Frontal cortex (tissue), 4 donors: ENCODE data around the gene ABCA6. TPM values are rescaled to one million over a fixed set of nuclear protein-coding genes. Genes with fewer than 3 reads are reported as not detected.

Source experiments
- DNase-seq, 2 donors: peaks; one replicate each; pipeline ENCODE4 v3.0.0; 2012; ENCODE audit warnings: low spot score in 2 of 2
- FAIRE-seq: peaks from 2 replicates; lab custom pipeline; 2012; peaks lifted over from hg19 to GRCh38; lab: Jason Lieb, UNC
- total RNA-seq: library from RNA; depleted of rRNA; stranded (reverse); fragments of >200 nt; gene quantifications from one replicate; pipeline ENCODE4 v1.2.3, GENCODE V29; 2014
- donor health status: control.
- donor health status: control.
- donor health status: control.

ABCA6 gene
- total RNA-seq, 1 donor from 2014 or later, result 3.7 TPM

DNA sequence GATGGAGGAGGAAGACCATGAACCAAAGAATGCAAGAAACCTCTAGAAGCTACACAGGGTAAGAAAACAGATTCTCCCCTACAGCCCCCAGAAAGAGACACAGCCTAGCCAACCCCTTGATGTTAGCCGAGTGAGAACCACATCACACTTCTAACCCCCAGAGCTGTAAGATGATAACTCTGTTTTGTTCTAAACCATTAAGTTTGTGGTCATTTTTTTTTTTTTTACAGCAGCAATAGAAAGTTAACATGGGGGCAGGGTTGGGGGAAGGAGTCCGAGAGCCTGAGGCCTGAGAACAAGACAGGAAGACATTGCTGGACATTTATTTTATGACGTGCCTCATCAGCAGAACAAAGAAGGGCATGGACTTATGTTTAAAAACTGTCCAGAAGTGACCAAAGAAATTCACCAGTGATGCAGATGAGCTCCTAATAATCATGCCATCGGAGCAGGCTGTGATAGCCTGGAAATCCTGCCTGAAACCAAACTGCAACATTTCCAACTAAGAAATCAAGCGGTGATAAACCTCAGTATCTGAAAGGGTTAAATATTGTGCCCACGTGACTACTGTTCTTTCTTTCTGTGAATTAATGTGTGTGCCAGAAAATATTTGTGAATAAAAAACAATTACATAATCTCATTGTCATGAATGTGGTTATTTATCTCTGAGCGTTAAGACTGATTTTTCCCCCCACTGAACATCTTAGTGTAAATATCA, 82.1 kb downstream of the ABCA6 start:
- DNase-seq (no peak), FAIRE-seq (no peak)

- no peak for DNase-seq
- no peak for FAIRE-seq
These were observed 83.5 kb downstream of the ABCA6 start for GRCh38 chr17:69058165-69058564.

DNA sequence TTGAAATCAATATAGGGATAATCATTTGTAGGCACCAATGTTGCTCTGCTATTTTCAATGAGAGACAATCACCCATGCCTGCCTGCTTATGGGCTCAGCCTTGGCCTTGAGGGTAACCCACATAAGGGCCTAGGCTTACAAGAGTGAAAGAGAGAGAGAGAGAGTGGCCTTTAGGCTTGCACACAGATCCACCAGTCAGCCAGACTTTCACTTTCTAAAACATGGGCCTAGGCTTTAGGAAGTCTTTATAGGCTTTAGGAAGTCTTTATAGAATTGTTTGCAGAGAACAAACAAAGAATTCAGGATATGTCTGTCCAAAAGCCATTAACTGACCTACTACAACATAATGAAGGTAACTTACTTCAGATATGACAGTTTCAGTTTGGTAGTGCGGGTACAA, 84.4 kb downstream of the ABCA6 start:
- DNase-seq (no peak), FAIRE-seq (no peak)

- no peak for FAIRE-seq
These were observed 85.4 kb downstream of the ABCA6 start for GRCh38 chr17:69056179-69056823.

DNA sequence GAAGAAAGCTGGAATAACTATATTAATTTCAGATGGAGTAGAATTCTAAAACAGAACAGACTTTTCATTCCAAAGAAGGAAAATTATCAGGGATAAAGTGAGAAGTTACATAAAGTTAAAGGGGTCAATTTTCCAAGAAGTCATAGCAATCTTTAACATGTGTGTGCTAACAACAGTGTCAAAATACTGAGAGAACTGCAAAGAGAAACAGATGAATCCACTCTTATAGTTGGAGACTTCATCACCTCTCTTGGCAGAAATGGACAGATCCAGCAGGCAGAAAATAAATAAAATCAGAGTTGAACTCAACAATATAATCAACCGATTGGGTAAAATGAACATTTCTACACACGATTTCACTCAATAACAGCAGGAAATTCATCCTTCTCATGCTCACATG, 86.4 kb downstream of the ABCA6 start:
- FAIRE-seq (no peak), DNase-seq (no peak)

More at GRCh38 chr17:69056179-69056823, 85.4 kb downstream of the ABCA6 start:
- DNase-seq, result no peak

- no peak for DNase-seq
These were observed 90.5 kb downstream of the ABCA6 start for GRCh38 chr17:69050999-69051775.

DNA sequence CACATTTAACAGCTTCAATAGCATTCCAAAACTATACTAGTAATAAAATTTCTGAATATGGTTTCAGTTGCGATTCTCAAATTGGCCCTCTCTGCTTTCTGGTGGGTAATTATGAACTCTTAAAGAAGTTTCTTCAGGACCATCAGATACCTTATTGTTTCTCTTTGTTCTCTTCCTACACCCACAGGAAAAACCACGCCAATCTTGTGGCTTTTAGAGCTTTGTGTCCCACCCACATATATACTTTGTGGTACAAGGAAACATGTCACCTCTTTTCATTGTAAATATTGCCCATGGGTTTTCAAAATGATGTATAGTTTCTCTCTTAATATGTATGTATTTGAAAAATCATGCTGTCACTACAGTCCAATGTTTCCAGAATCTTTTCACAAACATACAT, 93.1 kb downstream of the ABCA6 start:
- FAIRE-seq (no peak), DNase-seq (no peak)

More at GRCh38 chr17:69050999-69051775, 90.5 kb downstream of the ABCA6 start:
- FAIRE-seq, result no peak

DNA sequence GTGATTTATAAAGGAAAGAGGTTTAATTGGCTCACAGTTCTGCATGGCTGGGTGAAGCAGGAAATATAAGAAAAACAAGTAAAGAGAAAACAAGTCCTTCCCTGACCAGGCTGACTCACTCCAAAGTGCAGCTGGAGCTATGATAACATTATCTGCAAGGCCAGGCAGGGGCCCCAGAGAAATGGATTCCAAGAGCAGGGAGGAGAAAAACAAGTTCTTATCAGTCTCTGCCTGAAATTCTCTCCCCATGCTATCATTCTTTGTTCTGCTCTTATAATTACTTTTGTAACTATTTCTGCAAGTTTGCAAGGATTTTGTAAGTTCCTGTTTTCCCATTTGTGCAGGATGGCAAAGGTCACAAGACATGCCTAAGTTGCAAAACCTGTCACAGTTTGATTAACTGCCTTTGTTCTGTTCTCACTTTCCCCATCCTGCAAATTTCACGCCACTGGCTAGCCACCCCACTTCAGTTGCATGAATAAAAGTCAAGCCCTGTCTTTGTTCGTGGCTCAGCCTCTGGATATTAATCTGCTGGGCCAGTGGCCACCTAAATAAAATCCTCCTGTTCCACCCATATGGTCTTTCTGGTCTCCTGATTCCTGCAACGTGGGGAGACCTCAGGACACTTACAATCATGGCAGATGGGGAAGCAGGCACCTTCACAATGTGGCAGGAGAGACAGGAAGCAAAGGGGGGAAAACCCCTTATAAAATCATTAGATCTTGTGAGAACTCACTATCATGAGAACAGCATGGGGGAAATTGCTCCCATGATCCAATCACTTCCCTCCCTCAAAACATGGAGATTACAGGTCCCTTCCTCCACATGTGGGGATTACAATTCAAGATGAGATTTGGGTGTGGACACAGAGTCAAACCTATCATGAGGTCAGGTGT, 94.1 kb downstream of the ABCA6 start:
- FAIRE-seq (no peak), DNase-seq (no peak)

DNA sequence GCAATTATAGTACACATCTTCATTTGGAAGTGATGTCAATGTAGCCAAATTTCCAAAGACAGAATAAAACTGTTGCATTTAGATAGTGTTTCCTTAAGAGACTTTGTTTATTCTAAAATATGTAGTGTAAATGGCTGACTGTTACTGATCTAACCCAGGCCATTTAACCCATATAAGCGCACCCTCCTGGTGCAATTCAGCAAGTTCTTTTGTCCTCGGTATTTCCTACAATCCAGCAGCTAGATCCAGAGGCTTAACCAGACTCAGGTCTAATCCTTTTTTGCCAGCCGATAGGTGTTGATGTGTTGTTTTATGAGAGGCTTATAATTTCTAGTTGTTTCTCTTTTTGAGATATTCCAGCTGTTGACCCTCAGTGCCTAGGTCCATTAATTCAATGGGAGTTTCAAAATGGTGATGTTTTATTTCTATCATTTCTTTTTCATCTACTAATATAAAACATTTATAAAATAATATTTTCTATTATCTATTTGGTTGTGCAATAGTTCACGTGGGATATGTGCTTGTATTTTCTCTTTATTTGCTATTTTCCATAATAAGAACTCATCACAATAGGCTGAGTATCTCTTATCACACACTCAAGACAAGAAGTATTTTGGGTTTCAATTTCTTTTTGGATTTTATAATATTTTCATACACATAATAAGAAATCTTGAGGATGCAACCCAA, 95.4 kb downstream of the ABCA6 start:
- DNase-seq, result no peak

DNA sequence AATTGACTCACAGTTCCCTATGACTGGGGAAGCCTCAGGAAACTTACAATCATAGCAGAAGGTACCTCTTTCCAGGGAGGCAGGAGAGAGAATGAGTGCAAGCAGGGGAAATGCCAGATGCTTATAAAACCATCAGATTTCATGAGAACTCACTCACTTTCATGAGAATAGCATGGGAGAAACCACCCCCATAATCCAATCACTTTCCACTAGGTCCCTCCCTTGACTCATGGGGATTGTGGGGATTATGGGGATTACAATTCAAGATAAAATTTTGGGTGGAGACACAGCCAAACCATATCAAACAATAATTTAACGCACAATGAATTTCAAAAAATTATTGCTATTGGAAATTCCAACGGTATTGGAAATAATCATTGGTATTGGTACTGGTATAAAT, 96.0 kb downstream of the ABCA6 start:
- FAIRE-seq (no peak), DNase-seq (no peak)

More for the DNA sequence above, 95.4 kb downstream of the ABCA6 start:
- no peak for FAIRE-seq

- DNase-seq (no peak), FAIRE-seq (no peak)
These were observed 97.3 kb downstream of the ABCA6 start for GRCh38 chr17:69044371-69044770.

- no peak for FAIRE-seq
- no peak for DNase-seq
These were observed 98.5 kb downstream of the ABCA6 start for GRCh38 chr17:69043098-69043734.

GRCh38 chr17:69042308-69042707, 99.4 kb downstream of the ABCA6 start:
- no peak for FAIRE-seq
- DNase-seq, result no peak

GRCh38 chr17:69031839-69032238, 109.9 kb downstream of the ABCA6 start:
- DNase-seq (no peak), FAIRE-seq (no peak)

- FAIRE-seq, result no peak
These were observed 111.5 kb downstream of the ABCA6 start for GRCh38 chr17:69030169-69030568.

More at GRCh38 chr17:69030169-69030568, 111.5 kb downstream of the ABCA6 start:
- no peak for DNase-seq
